ENCODE measurements around the gene THSD1. TPM values are rescaled to one million over a fixed set of nuclear protein-coding genes. Genes with fewer than 3 reads are reported as not detected.

The THSD1 gene
- total and polyA plus RNA-seq, 9 of the 15 experiments (the other 6 are each of a cell fraction or from before 2014, with no cell fraction given): 0.01 to 0.11 (median 0.04) TPM; not detected in 2

DNA sequence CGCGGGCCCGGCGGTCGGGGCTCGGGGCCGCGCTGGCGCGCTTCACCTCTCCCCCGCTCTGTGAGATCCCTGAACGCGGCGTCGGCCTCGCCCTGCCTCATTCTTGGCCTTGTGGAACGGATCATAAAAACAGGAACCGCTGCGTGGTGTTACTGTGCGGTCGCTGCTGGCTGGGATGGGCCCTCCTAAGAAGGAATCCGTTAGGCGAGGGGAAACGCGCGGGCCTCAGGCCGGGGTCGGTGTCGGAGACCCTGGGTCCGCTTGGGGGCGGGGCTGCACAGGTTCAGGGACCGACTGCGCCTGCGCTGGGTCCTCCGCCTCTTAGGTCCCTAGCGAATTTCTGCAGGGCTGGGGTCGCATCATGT lies 49.7 kb upstream of the THSD1 start (continued):
- TF ChIP-seq, protein P1, sequence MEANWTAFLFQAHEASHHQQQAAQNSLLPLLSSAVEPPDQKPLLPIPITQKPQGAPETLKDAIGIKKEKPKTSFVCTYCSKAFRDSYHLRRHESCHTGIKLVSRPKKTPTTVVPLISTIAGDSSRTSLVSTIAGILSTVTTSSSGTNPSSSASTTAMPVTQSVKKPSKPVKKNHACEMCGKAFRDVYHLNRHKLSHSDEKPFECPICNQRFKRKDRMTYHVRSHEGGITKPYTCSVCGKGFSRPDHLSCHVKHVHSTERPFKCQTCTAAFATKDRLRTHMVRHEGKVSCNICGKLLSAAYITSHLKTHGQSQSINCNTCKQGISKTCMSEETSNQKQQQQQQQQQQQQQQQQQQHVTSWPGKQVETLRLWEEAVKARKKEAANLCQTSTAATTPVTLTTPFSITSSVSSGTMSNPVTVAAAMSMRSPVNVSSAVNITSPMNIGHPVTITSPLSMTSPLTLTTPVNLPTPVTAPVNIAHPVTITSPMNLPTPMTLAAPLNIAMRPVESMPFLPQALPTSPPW (CRISPR knock-in tag; IDR thresholded peaks at IDR 0.05): peak; percentile 30; the same call in 1 of the 2 replicates
- no peak for TF ChIP-seq EWSR1 (IDR thresholded peaks at IDR 0.05; ENCODE audit: borderline replicate concordance, low read depth, partially characterized antibody)
- TF ChIP-seq TAF9B (IDR thresholded peaks at IDR 0.05; ENCODE audit: partially characterized antibody): no peak
- TF ChIP-seq SMAD1 (IDR thresholded peaks at IDR 0.05; ENCODE audit: low read depth, low read length, partially characterized antibody): no peak
- TF ChIP-seq PTRF (tag; IDR thresholded peaks at IDR 0.05): no peak
- TF ChIP-seq, protein P2, sequence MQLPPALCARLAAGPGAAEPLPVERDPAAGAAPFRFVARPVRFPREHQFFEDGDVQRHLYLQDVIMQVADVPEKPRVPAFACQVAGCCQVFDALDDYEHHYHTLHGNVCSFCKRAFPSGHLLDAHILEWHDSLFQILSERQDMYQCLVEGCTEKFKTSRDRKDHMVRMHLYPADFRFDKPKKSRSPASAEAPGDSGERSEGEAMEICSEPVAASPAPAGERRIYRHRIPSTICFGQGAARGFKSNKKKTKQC (CRISPR knock-in tag; IDR thresholded peaks at IDR 0.05): peak; percentile 88
- TF ChIP-seq MEIS2 (IDR thresholded peaks at IDR 0.05; ENCODE audit: partially characterized antibody): peak; percentile 24

Measured in K562 (cell line).